ENCODE data around the gene FAM124A. TPM values are rescaled to one million over a fixed set of nuclear protein-coding genes. Genes with fewer than 3 reads are reported as not detected.

FAM124A gene
- total RNA-seq, 1 experiment from 2014 or later = 3.1 TPM

DNA sequence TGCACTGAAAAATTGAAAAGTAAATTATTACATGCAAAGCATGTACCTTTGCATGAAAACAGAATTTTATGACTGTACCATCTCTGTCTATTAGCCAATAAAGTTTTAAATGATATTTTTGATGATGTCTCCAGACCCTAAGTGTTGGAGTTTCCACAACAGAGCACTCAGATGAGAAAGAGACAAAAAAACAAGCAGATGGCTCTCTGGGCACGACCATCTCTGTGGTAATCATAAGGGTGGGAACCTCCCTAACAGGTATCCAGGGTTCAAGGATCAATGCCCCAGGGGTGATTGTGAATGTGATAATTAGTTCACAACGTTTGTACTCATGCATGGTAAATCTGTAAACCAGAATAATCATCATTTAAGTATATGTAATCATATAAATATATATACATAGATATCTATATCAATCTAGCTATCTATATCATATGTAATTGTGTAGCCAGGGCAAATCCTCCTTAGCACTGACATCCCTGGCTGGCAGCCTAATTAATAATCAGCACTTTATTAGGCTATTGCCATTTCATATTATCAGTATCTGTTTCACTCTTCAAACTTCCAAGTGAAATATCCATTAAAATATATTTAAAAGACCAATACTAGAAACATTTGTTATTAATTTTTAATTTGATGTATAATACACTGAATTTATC, 41.2 kb upstream of the FAM124A start:
- CTCF ChIA-PET = no interaction called here
- intact Hi-C loops (cut with micrococcal nuclease) = no loop called here

More for the DNA sequence above, 41.2 kb upstream of the FAM124A start:
- Histone ChIP-seq H3K9me2 (ENCODE audit: insufficient read depth) (no peaks in the 10 kb centered on the region), H3K27ac (ENCODE audit: low read depth, low read length) (no peak overlapping the region), H3K36me3 (ENCODE audit: control insufficient read depth in 1 of 2, insufficient read depth in 2 of 2, low read length in 2 of 2) (no peaks in the 10 kb centered on the region), H3K79me2 (ENCODE audit: insufficient read depth, low read length) (no peaks in the 10 kb centered on the region), H3K4me2 (ENCODE audit: low read length) (no peak overlapping the region), H2AFZ (ENCODE audit: low read depth, low read length, poor library complexity, severe bottlenecking) (no peak overlapping the region), H3K9me3 (ENCODE audit: control insufficient read depth in 1 of 2, insufficient read depth in 1 of 2, low read depth in 1 of 2, low read length in 2 of 2) (no peaks in the 10 kb centered on the region), H3K4me1 (ENCODE audit: control insufficient read depth in 1 of 2, insufficient read depth in 2 of 2, low read length in 2 of 2) (no peaks in the 10 kb centered on the region), H3K4me3 (replicated peaks in 1 of 2; ENCODE audit: low read depth in 1 of 2, low read length in 2 of 2) (no peak overlapping the region), H3K9ac (ENCODE audit: low read length) (no peak overlapping the region), H3K27me3 (ENCODE audit: insufficient read depth, low read length) (peaks cover 60% of the 10 kb centered on the region), H4K20me1 (ENCODE audit: insufficient read depth) (no peaks in the 10 kb centered on the region)
- no TSS peak for BruUV-seq (replicated peaks)
- DNase-seq (ENCODE audit: low read depth, low spot score) (no peak), ATAC-seq (no peak)
- RAD21 ChIA-PET (ENCODE audit: low non-redundant PET in 1 of 2, low total read pairs in 2 of 2, uncharacterized antibody in 2 of 2, unreplicated experiment in 2 of 2) = no interaction called here
- TF ChIP-seq FOSL1 (IDR thresholded peaks at IDR 0.05; ENCODE audit: low read depth) (no peak), ZFX (IDR thresholded peaks at IDR 0.05) (no peak), YY1 (IDR thresholded peaks at IDR 0.05; ENCODE audit: extremely low read depth, insufficient replicate concordance, low read depth, low read length) (no peak), EZH2phosphoT487 (IDR thresholded peaks at IDR 0.05; ENCODE audit: borderline replicate concordance) (no peak), POLR2A (IDR thresholded peaks at IDR 0.05; ENCODE audit: borderline replicate concordance, extremely low read depth, insufficient read depth, insufficient read length) (no peak), EZH2 (IDR thresholded peaks at IDR 0.05) (no peak)
- TF ChIP-seq, protein P1, sequence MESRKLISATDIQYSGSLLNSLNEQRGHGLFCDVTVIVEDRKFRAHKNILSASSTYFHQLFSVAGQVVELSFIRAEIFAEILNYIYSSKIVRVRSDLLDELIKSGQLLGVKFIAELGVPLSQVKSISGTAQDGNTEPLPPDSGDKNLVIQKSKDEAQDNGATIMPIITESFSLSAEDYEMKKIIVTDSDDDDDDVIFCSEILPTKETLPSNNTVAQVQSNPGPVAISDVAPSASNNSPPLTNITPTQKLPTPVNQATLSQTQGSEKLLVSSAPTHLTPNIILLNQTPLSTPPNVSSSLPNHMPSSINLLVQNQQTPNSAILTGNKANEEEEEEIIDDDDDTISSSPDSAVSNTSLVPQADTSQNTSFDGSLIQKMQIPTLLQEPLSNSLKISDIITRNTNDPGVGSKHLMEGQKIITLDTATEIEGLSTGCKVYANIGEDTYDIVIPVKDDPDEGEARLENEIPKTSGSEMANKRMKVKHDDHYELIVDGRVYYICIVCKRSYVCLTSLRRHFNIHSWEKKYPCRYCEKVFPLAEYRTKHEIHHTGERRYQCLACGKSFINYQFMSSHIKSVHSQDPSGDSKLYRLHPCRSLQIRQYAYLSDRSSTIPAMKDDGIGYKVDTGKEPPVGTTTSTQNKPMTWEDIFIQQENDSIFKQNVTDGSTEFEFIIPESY (IDR thresholded peaks at IDR 0.05; ENCODE audit: extremely low read depth, insufficient replicate concordance, low read length) = no peak
- TF ChIP-seq, protein P2, sequence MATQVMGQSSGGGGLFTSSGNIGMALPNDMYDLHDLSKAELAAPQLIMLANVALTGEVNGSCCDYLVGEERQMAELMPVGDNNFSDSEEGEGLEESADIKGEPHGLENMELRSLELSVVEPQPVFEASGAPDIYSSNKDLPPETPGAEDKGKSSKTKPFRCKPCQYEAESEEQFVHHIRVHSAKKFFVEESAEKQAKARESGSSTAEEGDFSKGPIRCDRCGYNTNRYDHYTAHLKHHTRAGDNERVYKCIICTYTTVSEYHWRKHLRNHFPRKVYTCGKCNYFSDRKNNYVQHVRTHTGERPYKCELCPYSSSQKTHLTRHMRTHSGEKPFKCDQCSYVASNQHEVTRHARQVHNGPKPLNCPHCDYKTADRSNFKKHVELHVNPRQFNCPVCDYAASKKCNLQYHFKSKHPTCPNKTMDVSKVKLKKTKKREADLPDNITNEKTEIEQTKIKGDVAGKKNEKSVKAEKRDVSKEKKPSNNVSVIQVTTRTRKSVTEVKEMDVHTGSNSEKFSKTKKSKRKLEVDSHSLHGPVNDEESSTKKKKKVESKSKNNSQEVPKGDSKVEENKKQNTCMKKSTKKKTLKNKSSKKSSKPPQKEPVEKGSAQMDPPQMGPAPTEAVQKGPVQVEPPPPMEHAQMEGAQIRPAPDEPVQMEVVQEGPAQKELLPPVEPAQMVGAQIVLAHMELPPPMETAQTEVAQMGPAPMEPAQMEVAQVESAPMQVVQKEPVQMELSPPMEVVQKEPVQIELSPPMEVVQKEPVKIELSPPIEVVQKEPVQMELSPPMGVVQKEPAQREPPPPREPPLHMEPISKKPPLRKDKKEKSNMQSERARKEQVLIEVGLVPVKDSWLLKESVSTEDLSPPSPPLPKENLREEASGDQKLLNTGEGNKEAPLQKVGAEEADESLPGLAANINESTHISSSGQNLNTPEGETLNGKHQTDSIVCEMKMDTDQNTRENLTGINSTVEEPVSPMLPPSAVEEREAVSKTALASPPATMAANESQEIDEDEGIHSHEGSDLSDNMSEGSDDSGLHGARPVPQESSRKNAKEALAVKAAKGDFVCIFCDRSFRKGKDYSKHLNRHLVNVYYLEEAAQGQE (IDR thresholded peaks at IDR 0.05; ENCODE audit: low read depth) = no peak
- POLR2A ChIA-PET = no interaction called here
